Psoas muscle (tissue), 8 donors: ENCODE results near the gene DLG5. TPM values are rescaled to one million over a fixed set of nuclear protein-coding genes. Genes with fewer than 3 reads are reported as not detected.

Source experiments
- ATAC-seq, 4 donors: fragments of 200-7000 bp; cut with Tn5 transposase; one replicate each; pipeline ENCODE4 v1.9.1; 2020; ENCODE audit warnings: moderate library complexity in 3 of 4, mild to moderate bottlenecking in 2 of 4
- DNase-seq, 2 donors: peaks; one replicate each; pipeline ENCODE4 v3.0.0-alpha.2; 2020
- H3K27ac ChIP-seq: fragments of 200-600 bp; one replicate; pipeline ENCODE4 v1.8.0; 2022
- H3K27me3 ChIP-seq, 3 donors: fragments of 200-600 bp in 1 of 3; one replicate each; pipeline versions ENCODE4 v1.6.1 to v1.8.0; 2013 to 2022; ENCODE audit warnings: low read length in 2 of 3, mild to moderate bottlenecking in 2 of 3, moderate library complexity in 1 of 3; ENCODE audit not compliant: insufficient read depth in 3 of 3
- H3K36me3 ChIP-seq, 2 donors: fragments of 200-600 bp in 1 of 2; one replicate each; pipeline versions ENCODE4 v1.6.1 to v1.8.0; 2013 to 2022; ENCODE audit warnings: low read depth in 1 of 2, mild to moderate bottlenecking in 1 of 2, moderate library complexity in 1 of 2; ENCODE audit not compliant: insufficient read depth in 1 of 2
- H3K4me1 ChIP-seq: fragments of 200-600 bp; one replicate; pipeline ENCODE4 v1.8.0; 2022
- H3K4me3 ChIP-seq: fragments of 200-600 bp; one replicate; pipeline ENCODE4 v1.8.0; 2022; ENCODE audit warnings: mild to moderate bottlenecking
- H3K9me3 ChIP-seq: fragments of 200-600 bp; one replicate; pipeline ENCODE4 v1.8.0; 2022
- CTCF ChIP-seq: fragments of 200-600 bp; IDR thresholded peaks from one replicate; pipeline ENCODE4 v1.8.0; 2022; ENCODE audit warnings: antibody characterized with exemption
- WGBS, 3 donors: extraction: QIAGEN DNeasy Blood & Tissue Kit; methylation state at CpG; one replicate each; pipeline versions ENCODE4 v1.1.6 to v1.1.7; 2013; 5-methylcytosine and 5-hydroxymethylcytosine counted together
- intact Hi-C, 2 donors: fragments of 100-400 bp; cut with DNase I; formaldehyde crosslinking; loops; one replicate each; pipeline versions ENCODE4 v1.11.0 to v1.14.2; 2022
- polyA plus RNA-seq, 3 donors: library from polyadenylated mRNA; stranded (reverse); fragments of 200-250 nt; gene quantifications; one replicate each; pipeline ENCODE4 v1.2.3, GENCODE V29; 2013
- total RNA-seq, 4 donors: library from RNA; stranded (reverse); fragmentation: NEBNext Ultra II Directional in 2 of 4; extraction: Animal tissue kit (Norgen Biotek cat#: 25700) in 2 of 4; gene quantifications; one replicate each; pipeline versions ENCODE4 v1.2.1 to v1.2.4, GENCODE V29; 2021 to 2023
- donor health status: healthy with polysubstance abuse.
- donor health status: DM: no; HTN: no; CAD: no; lungs with moderate emphysema.
- donor health status: Bipolar disorder and iron deficiency.
- donor health status: healthy.
- donor health status: DM: yes; HTN: yes; CAD: no.
- donor health status: DM: no; HTN: no; CAD: no.
- donor health status: DM: no; HTN: no; CAD: no.
- donor health status: DM: yes; HTN: yes; CAD: no.

DLG5 gene
- total and polyA plus RNA-seq, 7 donors, result 10.2 to 62.9 (median 36.9) TPM

- ATAC-seq (no peak), DNase-seq (no peak)
- TF ChIP-seq CTCF, result no peak
- no peak overlapping the region for H3K27ac ChIP-seq
- 93 to 95% (median 95%) methylated on average over 11 of the region's 11 CpGs for WGBS, 3 donors
- H3K4me1 ChIP-seq, result peaks cover 7% of the 10 kb centered on the region
- H3K4me3 ChIP-seq, result no peak overlapping the region
- H3K9me3 ChIP-seq, result no peaks in the 10 kb centered on the region
- H3K27me3 ChIP-seq, result no peaks in the 10 kb centered on the region
- H3K36me3 ChIP-seq, result peaks cover 0 to 67% of the 10 kb centered on the region in 2 donors
- intact Hi-C loops, result no loop called here
These were observed 83.3 kb downstream of the DLG5 start for GRCh38 chr10:77843264-77843663.

GRCh38 chr10:77842652-77843212, 83.8 kb downstream of the DLG5 start:
- no peak for TF ChIP-seq CTCF
- Histone ChIP-seq H3K27me3 (no peaks in the 10 kb centered on the region), H3K27ac (no peak overlapping the region), H3K9me3 (no peaks in the 10 kb centered on the region), H3K4me1 (peaks cover 7% of the 10 kb centered on the region), H3K4me3 (no peak overlapping the region), H3K36me3 (peaks cover 0 to 67% of the 10 kb centered on the region in 2 donors)
- WGBS, 3 donors, result 97 to 98% (median 97%) methylated on average over 5 of the region's 5 CpGs
- intact Hi-C loops, result no loop called here
- ATAC-seq (no peak), DNase-seq (no peak)

- Histone ChIP-seq H3K27me3 (no peaks in the 10 kb centered on the region), H3K27ac (no peak overlapping the region), H3K9me3 (no peaks in the 10 kb centered on the region), H3K36me3 (peaks cover 0 to 71% of the 10 kb centered on the region in 2 donors), H3K4me1 (peaks cover 4% of the 10 kb centered on the region), H3K4me3 (no peak overlapping the region)
- WGBS, 3 donors, result 94 to 96% (median 95%) methylated on average over 27 of the region's 27 CpGs
- DNase-seq, result no peak
- no peak for ATAC-seq
- no peak for TF ChIP-seq CTCF
- intact Hi-C loops, result no loop called here
These were observed 84.7 kb downstream of the DLG5 start for GRCh38 chr10:77841711-77842375.

GRCh38 chr10:77840636-77841035, 85.9 kb downstream of the DLG5 start:
- H3K9me3 ChIP-seq, result no peaks in the 10 kb centered on the region
- DNase-seq (no peak), ATAC-seq (no peak)
- no peaks in the 10 kb centered on the region for H3K4me1 ChIP-seq
- intact Hi-C loops, result no loop called here
- no peak for TF ChIP-seq CTCF
- WGBS, 3 donors, result 91 to 96% (median 93%) methylated on average over 8 of the region's 8 CpGs
- H3K4me3 ChIP-seq, result no peak overlapping the region
- H3K27me3 ChIP-seq, result no peaks in the 10 kb centered on the region
- H3K36me3 ChIP-seq, result peaks cover 0 to 76% of the 10 kb centered on the region in 2 donors
- no peak overlapping the region for H3K27ac ChIP-seq
